Fibroblast of skin of scalp (primary cell): ENCODE data around the gene SPATA33. TPM values are rescaled to one million over a fixed set of nuclear protein-coding genes. Genes with fewer than 3 reads are reported as not detected.
A peak's percentile ranks its signal among the peaks of the same experiment; 100 is the strongest.

Experiments used
- DNase-seq: peaks from one replicate; pipeline ENCODE4 v3.0.0-alpha.2; 2013
- polyA plus RNA-seq, 2 experiments: library from polyadenylated mRNA; unstranded; fragments of 120-200 nt; gene quantifications; one replicate each; pipeline ENCODE4 v1.2.1, GENCODE V29; 2013; ENCODE audit not compliant: insufficient read length in 2 of 2

SPATA33 gene
- polyA plus RNA-seq (2013, experiment 1 of 2; ENCODE audit: insufficient read length), result 8.6 TPM
- 8.5 TPM for polyA plus RNA-seq (2013, experiment 2 of 2; ENCODE audit: insufficient read length)

GRCh38 chr16:89657442-89658220 is at the start of gene SPATA33, which contains the start of gene CHMP1A:
TSS of gene SPATA33 (plus strand) at chr16:89657836. CDS start at chr16:89657912, 76 bp downstream.
TSS of gene CHMP1A (minus strand) at chr16:89657708. CDS start at chr16:89657588, 120 bp downstream.
- DNase-seq, result peak; percentile 87

GRCh38 chr16:89607937-89608740 is 49.5 kb upstream of the SPATA33 start:
- no peak for DNase-seq

GRCh38 chr16:89610108-89610453 is 47.6 kb upstream of the SPATA33 start:
- DNase-seq, result no peak

GRCh38 chr16:89612415-89613166 is 45.0 kb upstream of the SPATA33 start:
- DNase-seq, result no peak

- DNase-seq, result no peak
Observed at GRCh38 chr16:89613231-89613953, 44.2 kb upstream of the SPATA33 start, which contains the start of gene DPEP1. TSS of gene DPEP1 (plus strand) at chr16:89613642. CDS start at chr16:89630411, 16,769 bp downstream.

- no peak for DNase-seq
Observed at GRCh38 chr16:89613954-89614459, 43.6 kb upstream of the SPATA33 start.

GRCh38 chr16:89615176-89615575 is 42.5 kb upstream of the SPATA33 start:
- DNase-seq, result no peak

- DNase-seq, result no peak
Observed at GRCh38 chr16:89615596-89616090, 42.0 kb upstream of the SPATA33 start.

- no peak for DNase-seq
Observed at GRCh38 chr16:89616623-89617022, 41.0 kb upstream of the SPATA33 start.

GRCh38 chr16:89617036-89617435 is 40.6 kb upstream of the SPATA33 start:
- no peak for DNase-seq

- no peak for DNase-seq
Observed at GRCh38 chr16:89618109-89618998, 39.3 kb upstream of the SPATA33 start.

- peak; percentile 59 for DNase-seq
Observed at GRCh38 chr16:89619840-89620239, 37.8 kb upstream of the SPATA33 start.

GRCh38 chr16:89620406-89620841 is 37.2 kb upstream of the SPATA33 start:
- peak; percentile 27 for DNase-seq

- DNase-seq, result no peak
Observed at GRCh38 chr16:89621136-89621697, 36.4 kb upstream of the SPATA33 start.

- DNase-seq, result no peak
Observed at GRCh38 chr16:89621698-89622409, 35.8 kb upstream of the SPATA33 start.

- peak; percentile 24 for DNase-seq
Observed at GRCh38 chr16:89623511-89624261, 34.0 kb upstream of the SPATA33 start.

- no peak for DNase-seq
Observed at GRCh38 chr16:89624777-89625761, 32.6 kb upstream of the SPATA33 start.
